Measurements from ENCODE around the gene IL20RB. TPM values are rescaled to one million over a fixed set of nuclear protein-coding genes. Genes with fewer than 3 reads are reported as not detected.

The IL20RB gene
- total and polyA plus RNA-seq, 2 of the 13 experiments (the other 11 are each of a cell fraction or from before 2014, with no cell fraction given): 0.22 to 0.32 TPM

DNA sequence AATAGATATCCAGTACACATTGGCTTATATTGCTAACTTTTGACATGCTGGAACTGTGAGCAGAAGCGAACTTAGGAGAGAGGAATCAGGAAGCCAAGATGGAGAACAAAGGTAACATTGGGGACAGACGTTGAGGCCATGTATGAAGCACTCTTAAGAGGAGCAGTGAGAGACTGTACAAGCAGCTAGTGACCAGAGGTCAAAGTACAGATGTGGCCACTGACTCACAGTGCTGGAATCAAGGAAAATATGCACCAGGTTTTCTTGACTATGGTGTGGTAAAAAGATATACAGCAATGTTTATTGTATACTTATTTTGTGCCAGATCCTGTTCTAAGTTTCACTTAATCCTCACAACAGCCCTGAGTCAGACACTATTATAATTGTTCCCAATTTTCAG, 2.0 kb upstream of the IL20RB start (continued):
- TF ChIP-seq AGO2 (optimal IDR thresholded peaks at IDR 0.05; ENCODE audit: low read depth, low read length) (no peak), ZNF850 (CRISPR knock-in tag; conservative IDR thresholded peaks at IDR 0.05) (no peak), SOX6 (IDR thresholded peaks at IDR 0.05) (no peak), SOX6 (CRISPR knock-in tag; IDR thresholded peaks at IDR 0.05) (peak; percentile 25; the same call in 1 of the 2 replicates), NCOA5 (CRISPR knock-in tag; IDR thresholded peaks at IDR 0.05) (no peak), NFYB (CRISPR knock-in tag; IDR thresholded peaks at IDR 0.05) (no peak)

DNA sequence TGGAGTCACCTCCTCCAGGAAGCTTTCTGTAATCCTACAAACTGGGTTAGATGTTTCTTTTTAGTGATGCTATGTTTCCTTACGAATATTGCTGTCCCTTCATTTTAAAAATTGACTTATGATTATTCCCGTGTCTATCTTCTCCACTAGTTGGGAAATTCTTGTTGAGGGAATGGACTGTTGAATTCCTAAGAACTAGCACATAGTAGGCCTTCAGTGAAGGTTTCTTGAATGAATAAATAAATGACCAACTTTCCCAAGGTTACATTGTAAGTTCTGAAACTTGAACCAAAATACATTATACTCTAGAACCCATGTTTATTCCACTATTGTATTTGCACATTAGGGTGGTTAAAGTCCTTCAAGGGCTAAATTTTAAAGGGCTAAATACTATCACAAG, 812 bp upstream of the IL20RB start:
- no peaks in the 10 kb centered on the region for H3K36me3 ChIP-seq (replicated peaks in 1 of 2; ENCODE audit: control insufficient read depth in 1 of 2, insufficient read depth in 2 of 2, low read length in 2 of 2)
- H4K20me1 ChIP-seq (ENCODE audit: insufficient read depth, low read length): no peaks in the 10 kb centered on the region
- peaks cover 39% of the 10 kb centered on the region for H3K4me1 ChIP-seq (ENCODE audit: insufficient read depth, low read length)
- CTCF ChIA-PET (ENCODE audit: low intra/inter-chr PET ratio, low total read pairs): no interaction called here
- H2AFZ ChIP-seq (ENCODE audit: low read length): no peak overlapping the region
- H3K27ac ChIP-seq (ENCODE audit: extremely low read length, insufficient read depth, low read length): peak overlapping the region; percentile 41
- no peak overlapping the region for H3K9ac ChIP-seq (ENCODE audit: insufficient read depth, low read depth, low read length)
- no peak for DNase-seq (ENCODE audit: low spot score)
- BruUV-seq (replicated peaks): no TSS peak
- H3K4me3 ChIP-seq (replicated peaks in 1 of 3; ENCODE audit: insufficient read depth in 1 of 3, low read depth in 2 of 3, low read length in 3 of 3): no peak overlapping the region
- FAIRE-seq: no peak
- POLR2A ChIA-PET: interaction anchor here (1.3 to 2.3 kb wide), 4 partner anchors 57 to 204 kb away, joined by 3 to 18 read pairs (median 9); partner anchors contain the start of genes NCK1 and STAG1
- no peaks in the 10 kb centered on the region for H3K79me2 ChIP-seq (ENCODE audit: insufficient read depth, low read length)
- in situ Hi-C loops (cut with HindIII; ENCODE audit: extremely low pct_ligation_motif_present, low pct_unique_long_range_greater_than_20kb): no loop called here
- no peak for ATAC-seq
- peak; percentile 88 for TF ChIP-seq ZKSCAN1 (IDR thresholded peaks at IDR 0.05; ENCODE audit: low read length)
- TF ChIP-seq, protein P1, sequence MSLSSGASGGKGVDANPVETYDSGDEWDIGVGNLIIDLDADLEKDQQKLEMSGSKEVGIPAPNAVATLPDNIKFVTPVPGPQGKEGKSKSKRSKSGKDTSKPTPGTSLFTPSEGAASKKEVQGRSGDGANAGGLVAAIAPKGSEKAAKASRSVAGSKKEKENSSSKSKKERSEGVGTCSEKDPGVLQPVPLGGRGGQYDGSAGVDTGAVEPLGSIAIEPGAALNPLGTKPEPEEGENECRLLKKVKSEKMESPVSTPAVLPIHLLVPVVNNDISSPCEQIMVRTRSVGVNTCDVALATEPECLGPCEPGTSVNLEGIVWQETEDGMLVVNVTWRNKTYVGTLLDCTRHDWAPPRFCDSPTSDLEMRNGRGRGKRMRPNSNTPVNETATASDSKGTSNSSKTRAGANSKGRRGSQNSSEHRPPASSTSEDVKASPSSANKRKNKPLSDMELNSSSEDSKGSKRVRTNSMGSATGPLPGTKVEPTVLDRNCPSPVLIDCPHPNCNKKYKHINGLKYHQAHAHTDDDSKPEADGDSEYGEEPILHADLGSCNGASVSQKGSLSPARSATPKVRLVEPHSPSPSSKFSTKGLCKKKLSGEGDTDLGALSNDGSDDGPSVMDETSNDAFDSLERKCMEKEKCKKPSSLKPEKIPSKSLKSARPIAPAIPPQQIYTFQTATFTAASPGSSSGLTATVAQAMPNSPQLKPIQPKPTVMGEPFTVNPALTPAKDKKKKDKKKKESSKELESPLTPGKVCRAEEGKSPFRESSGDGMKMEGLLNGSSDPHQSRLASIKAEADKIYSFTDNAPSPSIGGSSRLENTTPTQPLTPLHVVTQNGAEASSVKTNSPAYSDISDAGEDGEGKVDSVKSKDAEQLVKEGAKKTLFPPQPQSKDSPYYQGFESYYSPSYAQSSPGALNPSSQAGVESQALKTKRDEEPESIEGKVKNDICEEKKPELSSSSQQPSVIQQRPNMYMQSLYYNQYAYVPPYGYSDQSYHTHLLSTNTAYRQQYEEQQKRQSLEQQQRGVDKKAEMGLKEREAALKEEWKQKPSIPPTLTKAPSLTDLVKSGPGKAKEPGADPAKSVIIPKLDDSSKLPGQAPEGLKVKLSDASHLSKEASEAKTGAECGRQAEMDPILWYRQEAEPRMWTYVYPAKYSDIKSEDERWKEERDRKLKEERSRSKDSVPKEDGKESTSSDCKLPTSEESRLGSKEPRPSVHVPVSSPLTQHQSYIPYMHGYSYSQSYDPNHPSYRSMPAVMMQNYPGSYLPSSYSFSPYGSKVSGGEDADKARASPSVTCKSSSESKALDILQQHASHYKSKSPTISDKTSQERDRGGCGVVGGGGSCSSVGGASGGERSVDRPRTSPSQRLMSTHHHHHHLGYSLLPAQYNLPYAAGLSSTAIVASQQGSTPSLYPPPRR (CRISPR knock-in tag; IDR thresholded peaks at IDR 0.05; ENCODE audit: borderline replicate concordance): no peak
- WGBS (ENCODE audit: low lambda C conversion rate): 95% methylated on average over 2 of the region's 2 CpGs
- H3K27me3 ChIP-seq (ENCODE audit: control insufficient read depth in 1 of 2, insufficient read depth in 2 of 2, low read length in 2 of 2): no peaks in the 10 kb centered on the region
- H3K9me3 ChIP-seq (ENCODE audit: low read length): no peaks in the 10 kb centered on the region
- H3K4me2 ChIP-seq (ENCODE audit: low read depth, low read length): no peak overlapping the region
- intact Hi-C loops (cut with micrococcal nuclease; ENCODE audit: unreplicated experiment): no loop called here

Data from HepG2 (cell line).